Panc1 (cell line): ENCODE data around the gene RIMOC1. TPM values are rescaled to one million over a fixed set of nuclear protein-coding genes. Genes with fewer than 3 reads are reported as not detected.

Experiments used
- ATAC-seq: fragments of 200-7000 bp; cut with Tn5 transposase; 2 replicates; pipeline ENCODE4 v1.9.1; 2020; ENCODE audit warnings: mild to moderate bottlenecking, moderate library complexity
- BruUV-seq: library from RNA; stranded (reverse); fragments of 400-500 nt; replicated peaks from 2 replicates; lab custom pipeline; 2021; lab: Mats Ljungman, UMichigan
- CTCF ChIA-PET: fragments of 300-600 bp; sonication (Branson Sonifier 250); formaldehyde crosslinking; loops from one replicate; lab custom pipeline; 2022; ENCODE audit warnings: antibody characterized with exemption; lab: Charles Lee
- POLR2A ChIA-PET: fragments of 300-600 bp; sonication (Branson Sonifier 250); formaldehyde crosslinking; loops from one replicate; lab custom pipeline; 2022; ENCODE audit warnings: antibody characterized with exemption; lab: Charles Lee
- DNase-seq: peaks from one replicate; pipeline ENCODE4 v3.0.0-alpha.2; 2010; ENCODE audit warnings: low read depth, low spot score
- H3K27ac ChIP-seq: 2 replicates; pipeline ENCODE4 v1.5.1; 2011; ENCODE audit warnings: mild to moderate bottlenecking, low read length, inconsistent platforms
- H3K27me3 ChIP-seq: fragments of 200-500 bp; sonication (Bioruptor generic); 2 replicates; pipeline ENCODE4 v1.6.0; 2014; ENCODE audit warnings: low read length, inconsistent platforms; ENCODE audit not compliant: control insufficient read depth, insufficient read depth
- H3K36me3 ChIP-seq: fragments of 200-500 bp; sonication (Bioruptor generic); 2 replicates; pipeline ENCODE4 v1.5.1; 2014; ENCODE audit warnings: inconsistent platforms, mild to moderate bottlenecking, low read length, moderate library complexity; ENCODE audit not compliant: control insufficient read depth, insufficient read depth
- H3K4me1 ChIP-seq: 2 replicates; pipeline ENCODE4 v1.5.1; 2011; ENCODE audit warnings: inconsistent platforms, mild to moderate bottlenecking, low read length, moderate library complexity; ENCODE audit not compliant: control insufficient read depth, insufficient read depth
- H3K4me3 ChIP-seq, 2 experiments: 2 replicates each; pipeline ENCODE4 v1.5.1; 2011 to 2012; ENCODE audit warnings: low read depth in 2 of 2, low read length in 2 of 2, mild to moderate bottlenecking in 2 of 2, inconsistent platforms in 1 of 2, moderate library complexity in 1 of 2
- H3K9me3 ChIP-seq: fragments of 200-500 bp; sonication (Bioruptor generic); 2 replicates; pipeline ENCODE4 v1.5.1; 2014; ENCODE audit warnings: low read depth, mild to moderate bottlenecking, inconsistent platforms, low read length, moderate library complexity; ENCODE audit not compliant: control insufficient read depth, insufficient read depth
- CTCF ChIP-seq: fragments of 450-650 bp; IDR thresholded peaks from 2 replicates; pipeline ENCODE4 v1.5.1; 2017; ENCODE audit warnings: mild to moderate bottlenecking
- POLR2AphosphoS5 ChIP-seq: IDR thresholded peaks from 2 replicates; pipeline ENCODE4 v1.6.1; 2012; ENCODE audit warnings: mild to moderate bottlenecking, low read depth, low read length, moderate library complexity
- SIN3A ChIP-seq: IDR thresholded peaks from 2 replicates; pipeline ENCODE4 v1.6.1; 2012; ENCODE audit warnings: low read depth, mild to moderate bottlenecking, low read length, moderate library complexity, borderline replicate concordance; ENCODE audit not compliant: insufficient read depth
- TCF7L2 ChIP-seq: IDR thresholded peaks from 2 replicates; pipeline ENCODE4 v1.6.1; 2011; ENCODE audit warnings: mild to moderate bottlenecking, low read depth, low read length, inconsistent platforms
- in situ Hi-C: cut with HindIII; loops from 2 replicates; pipeline ENCODE4 v1.10.0; 2016; ENCODE audit warnings: low sequenced_read_pairs, low pct_unique_long_range_greater_than_20kb
- intact Hi-C: fragments of 100-400 bp; cut with micrococcal nuclease; formaldehyde crosslinking; loops from one replicate; pipeline ENCODE4 v1.10.0; 2022; ENCODE audit not compliant: unreplicated experiment
- total RNA-seq: library from RNA; stranded (reverse); gene quantifications from one replicate; pipeline ENCODE4 v1.2.1, GENCODE V29; 2021; ENCODE audit not compliant: unreplicated experiment
- TF ChIP-seq, protein P1 (sequence below), 2 experiments: IDR thresholded peaks; 2 replicates each; pipeline ENCODE4 v1.6.1; 2011 to 2012; ENCODE audit warnings: low read depth in 2 of 2, control low read depth in 1 of 2, low read length in 1 of 2, mild to moderate bottlenecking in 1 of 2, moderate library complexity in 1 of 2; ENCODE audit not compliant: insufficient read depth in 1 of 2

Gene RIMOC1
- total RNA-seq, 1 experiment from 2014 or later = 24.5 TPM

- ATAC-seq (no peak), DNase-seq (no peak)
- in situ Hi-C loops (no loop called here), intact Hi-C loops (loop anchor here (2.0 kb wide), 1 partner anchor 68 kb away; no protein-coding TSS in a partner anchor)
- peaks cover 3% of the 10 kb centered on the region; the same call in 1 of the 2 replicates for H3K36me3 ChIP-seq
- H3K4me1 ChIP-seq = peaks cover 5% of the 10 kb centered on the region; the same call in 1 of the 2 replicates
- H3K4me3 ChIP-seq = peak overlapping the region; percentile 70 to 78
- CTCF ChIA-PET = no interaction called here
- H3K27ac ChIP-seq = peak overlapping the region; percentile 87
- POLR2A ChIA-PET = no interaction called here
- no peaks in the 10 kb centered on the region for H3K27me3 ChIP-seq
- no TSS peak for BruUV-seq
- TF ChIP-seq TCF7L2 (no peak), SIN3A (no peak), CTCF (no peak), POLR2AphosphoS5 (no peak)
- TF ChIP-seq, protein P1, sequence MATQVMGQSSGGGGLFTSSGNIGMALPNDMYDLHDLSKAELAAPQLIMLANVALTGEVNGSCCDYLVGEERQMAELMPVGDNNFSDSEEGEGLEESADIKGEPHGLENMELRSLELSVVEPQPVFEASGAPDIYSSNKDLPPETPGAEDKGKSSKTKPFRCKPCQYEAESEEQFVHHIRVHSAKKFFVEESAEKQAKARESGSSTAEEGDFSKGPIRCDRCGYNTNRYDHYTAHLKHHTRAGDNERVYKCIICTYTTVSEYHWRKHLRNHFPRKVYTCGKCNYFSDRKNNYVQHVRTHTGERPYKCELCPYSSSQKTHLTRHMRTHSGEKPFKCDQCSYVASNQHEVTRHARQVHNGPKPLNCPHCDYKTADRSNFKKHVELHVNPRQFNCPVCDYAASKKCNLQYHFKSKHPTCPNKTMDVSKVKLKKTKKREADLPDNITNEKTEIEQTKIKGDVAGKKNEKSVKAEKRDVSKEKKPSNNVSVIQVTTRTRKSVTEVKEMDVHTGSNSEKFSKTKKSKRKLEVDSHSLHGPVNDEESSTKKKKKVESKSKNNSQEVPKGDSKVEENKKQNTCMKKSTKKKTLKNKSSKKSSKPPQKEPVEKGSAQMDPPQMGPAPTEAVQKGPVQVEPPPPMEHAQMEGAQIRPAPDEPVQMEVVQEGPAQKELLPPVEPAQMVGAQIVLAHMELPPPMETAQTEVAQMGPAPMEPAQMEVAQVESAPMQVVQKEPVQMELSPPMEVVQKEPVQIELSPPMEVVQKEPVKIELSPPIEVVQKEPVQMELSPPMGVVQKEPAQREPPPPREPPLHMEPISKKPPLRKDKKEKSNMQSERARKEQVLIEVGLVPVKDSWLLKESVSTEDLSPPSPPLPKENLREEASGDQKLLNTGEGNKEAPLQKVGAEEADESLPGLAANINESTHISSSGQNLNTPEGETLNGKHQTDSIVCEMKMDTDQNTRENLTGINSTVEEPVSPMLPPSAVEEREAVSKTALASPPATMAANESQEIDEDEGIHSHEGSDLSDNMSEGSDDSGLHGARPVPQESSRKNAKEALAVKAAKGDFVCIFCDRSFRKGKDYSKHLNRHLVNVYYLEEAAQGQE (IDR thresholded peaks at IDR 0.05; ENCODE audit: insufficient read depth in 1 of 2, low read depth in 2 of 2, low read length in 1 of 2) = no peak
- H3K9me3 ChIP-seq = no peaks in the 10 kb centered on the region
Measured at GRCh38 chr5:41924526-41924871, 20.4 kb downstream of the RIMOC1 start.

- POLR2A ChIA-PET = no interaction called here
- Histone ChIP-seq H3K4me3 (peak within 1 kb of the TSS; percentile 70 to 78), H3K4me1 (peaks cover 5% of the 10 kb centered on the region; the same call in 1 of the 2 replicates), H3K27ac (peak within 1 kb of the TSS; percentile 87), H3K27me3 (no peaks in the 10 kb centered on the region), H3K36me3 (no peaks in the 10 kb centered on the region; the same call in 1 of the 2 replicates), H3K9me3 (no peaks in the 10 kb centered on the region)
- intact Hi-C loops (loop anchor here (2.0 kb wide), 1 partner anchor 68 kb away; no protein-coding TSS in a partner anchor), in situ Hi-C loops (no loop called here)
- peak; percentile 99 for ATAC-seq
- no peak for DNase-seq
- no TSS peak for BruUV-seq
- CTCF ChIA-PET = no interaction called here
- TF ChIP-seq CTCF (peak; percentile 83), POLR2AphosphoS5 (peak; percentile 67)
- TF ChIP-seq, protein P1 (IDR thresholded peaks at IDR 0.05; ENCODE audit: insufficient read depth in 1 of 2, low read depth in 2 of 2, low read length in 1 of 2) = no peak
Measured at GRCh38 chr5:41924872-41925554, 20.9 kb downstream of the RIMOC1 start, which contains the start of gene FBXO4. Gene FBXO4, plus strand, starts transcription at chr5:41925281. Its CDS starts 29 bp downstream, at chr5:41925310.
